GM12892 (cell line): ENCODE measurements around the gene MYO10.

Experiments used
- DNase-seq: peaks from one replicate; pipeline ENCODE4 v3.0.0; 2011; ENCODE audit not compliant: insufficient read length
- FAIRE-seq: peaks from 2 replicates; lab custom pipeline; 2011; peaks lifted over from hg19 to GRCh38; lab: Jason Lieb, UNC
- POLR2A ChIP-seq: IDR thresholded peaks from 2 replicates; pipeline ENCODE4 v1.6.1; 2011; ENCODE audit warnings: low read depth, low read length, control low read depth
- POLR2AphosphoS5 ChIP-seq: IDR thresholded peaks from 2 replicates; pipeline ENCODE4 v1.6.1; 2011; ENCODE audit warnings: low read depth, low read length, control low read depth
- TAF1 ChIP-seq: IDR thresholded peaks from 2 replicates; pipeline ENCODE4 v1.6.1; 2011; ENCODE audit warnings: low read depth, mild to moderate bottlenecking, control low read depth, low read length, borderline replicate concordance

Gene MYO10

DNA sequence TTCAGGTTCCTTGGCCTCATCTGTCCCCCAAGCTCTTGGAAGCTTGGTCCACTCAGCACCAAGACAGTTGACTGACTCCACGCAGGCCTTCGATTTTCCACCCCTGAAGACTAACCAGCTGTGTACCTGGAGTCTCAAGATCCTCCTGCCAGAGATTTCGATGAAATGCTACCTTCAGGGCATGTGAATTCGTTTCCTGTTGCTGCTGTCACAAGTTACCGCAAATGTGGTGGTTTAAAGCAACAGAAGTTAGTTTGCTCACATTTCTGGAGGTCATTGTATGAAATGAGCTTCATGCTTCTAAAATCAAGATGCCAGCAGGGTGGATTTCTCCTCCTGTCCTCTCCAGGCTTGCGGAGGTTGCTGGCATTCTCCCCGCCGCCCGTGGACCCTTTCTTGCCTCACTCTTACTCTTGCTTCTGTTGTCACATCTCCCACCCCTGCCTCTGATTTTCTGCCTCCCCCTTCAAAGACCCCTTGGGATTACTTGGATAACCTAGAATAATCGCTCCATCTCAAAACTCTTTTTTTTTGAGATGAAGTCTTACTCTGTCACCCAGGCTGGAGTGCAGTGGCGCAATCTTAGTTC lies 291.7 kb downstream of the MYO10 start:
- no peak for FAIRE-seq
- no peak for TF ChIP-seq TAF1
- no peak for TF ChIP-seq POLR2A
- no peak for TF ChIP-seq POLR2AphosphoS5

DNA sequence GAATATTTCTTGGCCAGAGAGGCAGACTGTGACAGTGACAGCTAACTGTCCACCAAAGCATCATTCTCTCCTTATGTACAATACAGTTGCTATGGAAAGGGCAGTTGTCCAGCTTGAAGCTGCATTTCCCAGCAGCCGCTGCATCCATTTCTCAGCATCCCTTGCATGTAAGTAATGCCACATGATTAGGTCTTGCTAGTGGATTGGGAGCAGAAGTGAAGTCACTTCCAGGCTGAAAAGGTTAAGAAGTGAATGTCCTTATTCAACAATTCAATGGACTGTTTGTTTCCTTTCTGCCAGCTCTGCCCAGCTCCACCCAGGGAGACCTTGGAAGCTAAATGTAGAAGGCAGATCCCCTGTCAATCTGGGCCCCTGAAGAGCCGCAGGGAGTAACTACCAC lies 293.2 kb downstream of the MYO10 start:
- no peak for FAIRE-seq
- no peak for DNase-seq

More for the DNA sequence above, 291.7 kb downstream of the MYO10 start:
- DNase-seq, result no peak

DNA sequence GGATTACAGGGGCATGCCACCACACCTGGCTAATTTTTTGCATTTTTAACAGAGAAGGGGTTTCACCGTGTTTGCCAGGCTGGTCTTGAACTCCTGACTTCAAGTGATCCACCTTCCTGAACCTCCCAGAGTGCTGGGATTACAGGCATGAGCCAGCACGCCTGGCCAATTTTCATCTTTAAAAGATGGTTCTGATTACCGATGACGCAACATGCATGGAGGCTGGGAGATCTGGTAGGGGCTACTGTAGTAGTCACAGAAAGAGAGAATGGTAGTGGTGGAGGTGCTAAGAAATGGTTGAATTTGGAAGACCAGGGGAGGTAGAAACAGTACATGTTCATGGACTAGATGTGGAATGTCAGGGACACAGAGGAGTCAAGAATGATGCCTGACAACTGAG lies 296.9 kb downstream of the MYO10 start:
- FAIRE-seq (no peak), DNase-seq (no peak)
- TF ChIP-seq POLR2AphosphoS5, result no peak
- TF ChIP-seq TAF1, result no peak
- no peak for TF ChIP-seq POLR2A

More for the DNA sequence above, 293.2 kb downstream of the MYO10 start:
- TF ChIP-seq POLR2AphosphoS5 (no peak), TAF1 (no peak), POLR2A (no peak)

DNA sequence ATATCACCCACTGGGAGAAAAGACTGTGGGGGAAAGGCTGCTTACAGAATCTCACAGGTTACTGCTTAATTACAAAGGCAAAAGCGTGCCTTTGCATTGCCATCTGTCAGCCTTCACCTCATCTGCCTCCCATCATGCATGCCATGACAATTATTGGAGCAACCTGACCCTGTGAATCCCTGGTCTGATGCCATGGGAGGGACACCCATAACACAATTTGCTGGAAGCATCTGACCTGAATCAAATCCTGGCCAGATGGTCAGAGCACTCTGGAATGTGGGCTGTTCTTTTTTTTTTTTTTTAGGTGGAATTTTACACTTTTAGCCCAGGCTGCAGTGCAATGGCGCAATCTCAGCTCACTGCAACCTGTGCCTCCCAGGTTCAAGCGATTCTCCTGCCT lies 307.7 kb downstream of the MYO10 start:
- no peak for DNase-seq
- FAIRE-seq, result no peak

DNA sequence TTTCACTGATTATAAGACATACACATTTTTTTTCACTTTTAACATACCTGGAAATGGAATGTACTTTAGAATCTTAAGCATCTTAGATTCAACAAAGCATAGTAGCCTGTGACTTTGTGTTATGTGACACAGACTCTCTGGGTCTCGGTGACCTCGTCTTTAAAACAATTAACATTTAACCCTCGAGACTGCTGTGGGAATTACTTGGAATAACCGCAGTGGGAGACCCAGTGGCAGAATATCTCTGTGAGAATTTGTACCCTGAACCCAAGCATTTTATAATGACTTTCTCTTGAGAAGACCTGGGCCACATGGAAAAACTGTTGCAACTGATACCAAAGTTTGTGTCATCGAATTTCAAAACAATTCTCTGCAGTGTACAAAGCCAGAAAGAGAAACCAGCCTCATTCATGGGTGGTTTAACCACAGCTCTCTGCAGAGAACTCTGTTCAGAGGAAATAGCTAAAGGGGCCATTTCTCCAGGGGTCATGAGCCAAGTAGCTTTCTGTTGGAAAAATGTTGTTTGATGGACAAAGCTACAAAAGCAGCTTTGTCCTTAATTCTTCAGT lies 309.3 kb downstream of the MYO10 start:
- FAIRE-seq (no peak), DNase-seq (no peak)
- TF ChIP-seq POLR2A (no peak), TAF1 (no peak)

More for the DNA sequence above, 307.7 kb downstream of the MYO10 start:
- no peak for TF ChIP-seq POLR2A
- TF ChIP-seq POLR2AphosphoS5, result no peak
- TF ChIP-seq TAF1, result no peak

DNA sequence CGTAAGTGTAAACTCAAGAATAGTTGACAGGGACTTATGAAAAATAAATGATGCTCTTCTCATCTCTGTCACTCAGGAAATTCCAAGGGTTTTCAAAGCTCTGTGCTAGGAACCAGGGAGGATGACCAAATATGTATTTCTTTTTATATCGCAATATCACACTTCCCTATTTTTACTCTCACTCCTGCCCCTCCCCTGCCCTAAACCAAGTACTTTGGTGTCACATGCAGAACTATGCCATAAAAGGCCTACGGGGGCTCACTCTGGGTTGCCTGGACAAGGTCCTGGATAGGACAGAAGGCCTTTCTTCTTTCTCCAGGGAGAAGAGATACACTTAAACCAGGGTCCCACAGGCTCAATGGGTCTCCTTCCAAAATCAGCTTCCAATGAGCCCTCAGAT lies 311.0 kb downstream of the MYO10 start:
- DNase-seq (no peak), FAIRE-seq (no peak)
- no peak for TF ChIP-seq POLR2AphosphoS5
- no peak for TF ChIP-seq TAF1
- TF ChIP-seq POLR2A, result no peak

DNA sequence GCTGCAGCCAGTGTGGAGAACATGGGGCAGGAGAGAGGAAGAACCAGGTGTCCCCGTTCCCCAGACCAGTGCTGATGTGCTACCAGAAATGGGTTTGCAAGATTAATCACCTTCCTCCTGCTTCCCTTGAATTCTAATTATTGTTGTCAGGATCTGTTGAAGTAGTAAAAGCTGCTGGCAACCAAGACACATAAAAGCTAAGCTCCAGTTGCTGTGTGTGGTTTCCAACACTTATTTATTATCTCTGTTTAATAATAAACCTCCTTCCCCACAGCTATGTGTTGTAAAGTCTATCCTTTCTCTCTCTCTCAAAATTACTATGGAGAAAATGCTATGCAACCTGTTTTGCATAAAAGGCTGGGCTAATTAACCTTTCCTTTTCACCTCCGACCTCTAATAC lies 317.0 kb downstream of the MYO10 start:
- no peak for TF ChIP-seq POLR2A
- TF ChIP-seq TAF1, result no peak
- no peak for TF ChIP-seq POLR2AphosphoS5
- FAIRE-seq (no peak), DNase-seq (no peak)

DNA sequence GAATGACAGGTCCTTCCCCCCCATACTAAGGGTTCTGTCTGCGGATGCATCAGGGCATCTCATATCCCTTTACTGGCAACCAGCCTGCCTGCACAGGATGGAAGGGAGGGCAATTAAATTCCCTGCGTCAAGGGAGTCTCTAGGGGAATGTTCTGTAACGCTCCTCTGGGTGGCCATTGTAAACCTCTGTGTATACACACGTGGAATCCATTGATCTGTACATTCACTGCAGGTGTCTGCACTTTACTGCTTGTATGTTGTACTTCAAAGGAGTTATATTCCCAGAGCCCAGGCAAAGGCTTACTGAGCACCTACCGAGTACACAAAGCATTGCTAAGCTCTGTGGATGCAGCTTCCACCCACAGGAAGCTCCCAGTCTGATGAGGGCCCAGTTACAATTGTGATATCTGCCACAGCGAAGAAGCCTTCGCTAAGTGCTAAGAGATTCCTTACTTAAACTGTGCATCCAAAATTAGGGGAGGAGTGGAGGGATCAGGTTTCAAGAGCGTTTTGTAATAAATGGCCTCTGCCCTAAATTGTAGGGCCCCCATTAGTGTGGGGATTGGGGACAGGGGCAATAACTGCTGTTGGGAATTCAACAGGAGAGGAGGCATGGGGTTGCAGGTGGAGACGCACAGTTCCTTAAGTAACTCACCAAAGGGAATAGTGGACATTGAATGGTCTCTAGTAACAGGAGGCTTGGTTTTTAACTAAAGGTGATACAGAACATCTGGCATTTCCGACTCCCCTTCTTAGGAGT lies 317.8 kb downstream of the MYO10 start:
- no peak for FAIRE-seq
- TF ChIP-seq TAF1, result no peak

DNA sequence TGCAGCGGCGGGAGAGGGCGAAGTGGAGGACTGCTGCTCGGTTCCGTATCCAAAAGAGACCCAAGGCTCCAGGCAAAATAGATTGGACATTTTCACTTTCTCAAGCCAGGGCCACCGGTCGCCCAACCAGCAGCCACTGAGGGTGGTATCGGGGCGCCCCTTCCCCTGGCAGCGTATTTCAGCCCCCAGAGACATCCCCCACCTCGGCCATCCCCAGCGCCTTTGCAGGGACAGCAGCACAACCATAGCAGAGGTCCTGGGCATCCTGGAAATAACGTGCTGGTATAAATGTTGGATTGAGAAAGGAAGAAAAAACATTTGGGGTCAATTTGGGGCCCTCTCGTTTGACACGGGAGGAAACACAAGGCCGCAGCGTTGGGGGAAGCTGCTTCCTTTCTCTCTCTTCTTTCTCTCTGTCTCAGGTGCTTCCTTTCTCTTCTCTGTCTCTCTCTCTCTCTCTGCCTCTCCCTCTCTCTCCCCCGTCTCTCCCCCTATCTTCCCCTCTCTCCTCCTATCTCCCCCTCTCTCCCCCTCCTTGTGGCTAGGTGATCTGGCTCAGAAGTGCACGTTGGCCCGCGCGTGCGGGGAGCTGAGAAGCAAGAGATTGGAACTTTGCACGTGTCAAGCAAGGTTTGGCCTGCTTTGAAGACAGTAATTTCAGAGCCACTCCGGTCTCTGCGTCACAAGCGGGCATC lies 318.7 kb downstream of the MYO10 start:
- TF ChIP-seq POLR2A (no peak), TAF1 (no peak), POLR2AphosphoS5 (no peak)
- FAIRE-seq (no peak), DNase-seq (no peak)

More for the DNA sequence above, 317.8 kb downstream of the MYO10 start:
- no peak for DNase-seq

DNA sequence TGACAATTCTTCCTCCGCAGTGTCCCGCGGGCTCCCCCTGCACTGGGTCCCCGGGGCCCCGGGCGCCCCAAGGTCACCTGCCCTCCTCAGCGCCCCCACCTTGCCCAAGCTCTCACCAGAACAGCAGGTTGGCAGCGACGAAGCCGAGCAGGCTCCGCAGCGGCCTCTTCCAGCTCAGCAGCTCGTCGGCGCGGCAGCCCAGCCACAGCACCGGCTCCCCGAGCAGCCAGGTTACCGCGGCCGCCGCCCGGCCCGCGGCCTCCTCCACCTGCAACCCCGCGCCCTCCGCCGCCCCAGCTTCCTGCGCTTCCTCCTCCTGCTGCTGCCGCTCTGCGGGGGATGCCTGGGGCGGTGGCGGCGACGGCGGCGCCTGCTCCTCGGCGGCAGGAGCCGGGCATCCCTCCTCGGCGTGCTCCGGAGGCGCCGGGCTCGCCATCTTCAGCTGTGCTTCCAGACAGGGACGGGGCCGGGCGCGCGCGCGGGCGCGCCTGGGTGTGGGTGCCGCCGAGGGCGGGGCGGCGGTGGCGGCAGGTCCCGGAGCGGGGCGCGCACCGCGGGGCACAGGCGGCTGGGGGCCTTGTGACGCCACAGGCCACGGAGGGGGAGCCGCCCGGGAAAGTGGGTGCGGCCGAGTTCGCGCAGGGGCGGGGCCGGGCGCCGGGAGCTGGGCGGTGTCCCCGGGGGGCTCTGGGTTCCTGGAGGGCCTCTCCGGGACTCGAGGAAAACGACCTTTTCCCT lies 319.4 kb downstream of the MYO10 start, which contains the start of gene RETREG1:
Gene RETREG1 (minus strand): TSS at position 462 of the 738 bp plus-strand sequence. CDS start 26 bp downstream, at position 436.
- FAIRE-seq (no peak), DNase-seq (peak; percentile 41)
- TF ChIP-seq POLR2AphosphoS5, result no peak
- TF ChIP-seq TAF1, result no peak
- TF ChIP-seq POLR2A, result no peak
